Embryonic facial prominence (tissue), 1 donor: Measurements from ENCODE around the gene NAA35.
"Not testable (repeated sequence)": the region's sequence is repeated elsewhere in the genome, so short reads cannot be mapped to it uniquely, and the experiment has no call there.

Source experiments
- DNase-seq: peaks from one replicate; pipeline ENCODE4 v3.0.0-alpha.2; 2016; ENCODE audit errors: extremely low spot score

Gene NAA35

GRCh38 chr9:86027767-86028166 is 86.8 kb downstream of the NAA35 start:
- DNase-seq: no peak

- DNase-seq: no peak
These were observed 94.2 kb downstream of the NAA35 start for GRCh38 chr9:86034863-86035734.

GRCh38 chr9:86035827-86036440 is 95.0 kb downstream of the NAA35 start:
- DNase-seq: no peak

- DNase-seq: no peak
These were observed 95.6 kb downstream of the NAA35 start for GRCh38 chr9:86036555-86036954.

DNA sequence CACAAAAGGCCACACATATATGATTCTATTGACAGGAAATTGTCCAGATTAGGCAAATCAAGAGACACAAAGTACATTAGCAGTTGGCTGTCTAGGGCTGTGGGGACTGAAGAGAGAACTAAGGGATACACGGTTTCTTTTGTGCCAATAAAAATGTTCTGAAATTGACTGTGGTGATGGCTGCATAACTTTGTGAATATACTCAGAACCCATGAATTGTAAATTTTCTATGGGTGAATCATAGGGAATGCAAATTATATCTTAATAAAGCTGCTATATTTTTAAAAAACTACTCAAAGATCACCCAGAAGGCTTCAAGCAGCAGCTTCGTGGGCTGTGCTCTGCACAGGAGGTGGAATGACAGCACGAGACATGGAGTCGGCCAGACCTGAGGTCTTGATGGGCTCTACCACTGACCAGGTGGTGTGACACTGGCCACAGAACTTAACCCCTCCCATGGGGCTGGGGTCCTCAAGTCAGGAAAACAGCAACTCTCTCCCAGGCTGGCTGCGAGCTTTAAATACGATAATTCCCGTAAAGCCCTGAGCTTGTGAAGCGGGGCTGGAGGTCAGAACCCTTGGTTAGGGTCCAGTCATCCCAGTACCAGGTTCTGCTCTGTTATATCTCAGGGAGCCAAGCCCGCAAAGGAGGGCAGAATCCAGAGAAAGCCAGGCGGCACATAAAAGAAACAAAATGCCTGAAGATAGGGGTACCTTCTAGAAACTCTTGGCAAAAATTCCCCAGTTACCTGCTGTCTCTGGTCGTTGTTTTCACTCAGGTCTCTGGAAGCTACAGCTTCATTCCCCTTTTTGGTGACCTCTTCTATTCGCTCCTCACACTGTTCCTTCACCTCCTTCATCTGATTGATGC is 99.3 kb downstream of the NAA35 start:
- DNase-seq: no peak

GRCh38 chr9:86040861-86041155 is 99.9 kb downstream of the NAA35 start:
- no peak for DNase-seq

DNA sequence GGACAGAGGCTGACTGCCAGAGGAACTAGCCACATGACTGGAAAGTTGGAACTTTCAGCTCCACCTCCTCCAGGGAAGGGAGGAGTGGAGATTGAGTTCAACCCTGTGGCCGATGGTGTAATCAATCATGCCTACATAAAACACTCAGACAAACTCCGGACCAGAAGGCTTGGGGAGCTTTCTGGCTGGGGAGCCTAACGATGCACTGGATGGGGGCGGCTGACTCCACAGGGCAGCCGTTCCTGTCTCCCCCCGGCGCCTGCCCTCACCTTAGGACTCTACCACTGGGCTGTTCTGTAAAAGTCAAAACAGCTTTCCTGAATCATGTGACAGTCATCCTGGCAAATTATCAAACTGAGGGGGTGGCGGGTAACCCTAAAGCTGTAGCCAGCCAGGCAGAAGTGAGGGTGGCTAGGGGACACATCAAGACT is 100.4 kb downstream of the NAA35 start:
- DNase-seq: no peak

DNA sequence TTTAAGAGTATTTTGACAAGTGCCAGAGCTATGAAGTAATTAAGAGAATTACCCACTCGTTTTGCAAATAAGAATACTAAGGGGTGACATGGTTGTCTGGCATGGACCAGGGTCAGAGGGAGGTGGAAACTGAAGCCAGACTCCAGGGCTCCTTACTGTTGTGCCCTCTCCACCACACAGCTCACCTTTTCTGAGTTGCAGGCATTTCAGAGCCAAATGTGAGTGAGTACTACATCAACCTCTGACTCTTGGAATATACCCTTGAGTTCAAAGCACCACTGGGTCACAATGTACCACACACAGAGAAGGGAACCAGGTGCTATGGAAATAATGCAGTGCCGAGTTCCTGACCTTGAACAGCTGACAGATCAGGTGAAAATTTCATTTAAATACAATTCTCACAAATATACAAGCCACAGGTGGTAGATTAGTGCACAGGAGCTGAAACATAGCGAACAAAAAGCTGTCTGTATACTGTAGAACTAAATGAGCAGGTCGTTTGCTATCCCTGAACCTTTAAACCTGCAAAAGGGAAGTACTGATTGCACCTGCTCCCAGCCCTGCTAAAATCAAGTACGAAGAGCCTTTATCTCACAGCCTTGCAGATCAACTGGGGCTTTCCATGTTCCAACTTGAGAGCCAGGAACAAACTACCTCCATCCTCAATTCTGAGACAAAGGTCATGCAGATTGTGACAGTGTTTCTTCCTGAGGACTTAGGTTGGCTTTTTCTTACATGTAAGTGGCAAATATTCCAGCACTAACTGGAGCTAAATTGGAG is 101.4 kb downstream of the NAA35 start:
- no peak for DNase-seq

DNA sequence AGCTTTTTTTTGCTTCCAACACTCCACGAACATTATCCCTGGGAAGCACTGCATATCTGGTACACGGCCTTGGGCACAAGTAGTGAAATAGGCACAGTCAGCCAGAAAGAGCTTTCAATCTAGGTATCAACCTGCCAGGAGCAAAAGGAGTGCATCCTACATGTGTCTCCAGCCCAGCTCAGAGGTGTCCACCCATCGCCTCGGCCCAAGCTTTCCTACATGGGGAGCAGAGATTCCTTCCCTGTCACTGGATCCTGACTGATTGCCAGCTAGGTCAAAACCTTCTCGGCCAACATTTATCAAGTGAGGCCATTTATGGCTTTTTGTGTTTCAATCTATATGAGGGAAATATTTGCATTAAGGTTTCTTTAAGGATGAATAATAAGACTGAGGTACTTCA is 102.6 kb downstream of the NAA35 start:
- DNase-seq: no peak

DNA sequence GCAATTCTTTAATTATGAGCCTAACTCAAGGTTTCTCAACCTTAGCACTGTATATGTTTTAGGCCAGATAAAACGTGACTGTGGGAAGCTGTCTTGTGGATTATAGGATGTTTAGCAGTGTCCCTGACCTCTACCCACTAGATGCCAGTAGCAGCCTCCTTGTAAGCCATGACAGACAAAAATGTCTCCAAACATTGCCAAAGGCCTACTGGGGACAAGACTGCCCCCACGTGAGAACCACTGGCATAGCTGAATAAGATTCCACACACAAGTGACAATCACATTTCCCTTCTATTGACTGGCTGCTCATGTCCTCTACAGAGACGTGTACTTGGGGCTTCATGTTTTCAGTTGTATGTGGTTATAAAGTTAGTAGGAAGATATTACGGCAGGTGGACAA is 103.1 kb downstream of the NAA35 start:
- DNase-seq: no peak

DNA sequence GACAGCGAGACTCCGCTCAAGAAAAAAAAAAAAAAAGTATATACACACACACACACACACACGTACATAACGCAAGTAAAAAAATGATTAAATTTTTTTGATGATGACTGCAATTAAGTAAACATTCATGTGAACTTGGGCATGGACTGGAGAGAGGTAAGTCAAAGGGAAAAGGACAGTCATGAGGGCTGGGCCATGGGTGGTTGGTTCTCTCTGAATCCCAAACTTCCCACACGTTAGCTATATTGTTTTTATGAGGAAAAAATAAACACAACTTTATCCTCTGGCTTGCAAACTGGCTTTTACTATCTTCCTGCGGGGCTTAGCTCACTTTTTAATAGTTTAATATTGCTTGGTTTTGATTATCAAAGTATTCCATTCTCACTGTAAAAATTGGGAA is 104.7 kb downstream of the NAA35 start:
- DNase-seq: no peak

DNA sequence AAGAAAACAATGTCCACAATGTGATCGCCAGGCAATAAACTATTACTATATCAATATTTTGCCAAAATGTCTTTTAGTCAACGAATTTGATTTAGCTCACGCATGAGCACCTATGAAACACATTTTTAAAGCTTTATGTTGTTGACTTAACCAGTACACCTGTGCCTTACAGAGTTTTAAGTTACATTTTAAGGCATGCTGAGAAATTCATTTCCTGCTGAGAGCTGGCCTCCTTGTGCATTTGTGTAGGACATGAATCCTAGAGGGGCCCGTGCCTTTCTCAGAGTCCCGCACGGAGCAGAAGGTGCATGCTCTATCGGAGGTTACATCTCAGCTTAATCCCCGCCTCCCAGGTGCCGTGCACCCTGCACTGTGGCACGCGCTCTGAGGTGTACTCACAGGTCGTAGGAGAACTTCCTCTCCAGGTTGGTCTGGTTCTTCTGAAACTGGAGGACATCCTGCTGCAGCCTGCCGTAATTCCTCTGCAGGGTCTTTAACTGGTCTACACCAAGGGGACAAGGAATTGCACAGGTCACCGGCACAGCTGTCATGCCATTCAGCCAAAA is 105.2 kb downstream of the NAA35 start:
- no peak for DNase-seq

DNA sequence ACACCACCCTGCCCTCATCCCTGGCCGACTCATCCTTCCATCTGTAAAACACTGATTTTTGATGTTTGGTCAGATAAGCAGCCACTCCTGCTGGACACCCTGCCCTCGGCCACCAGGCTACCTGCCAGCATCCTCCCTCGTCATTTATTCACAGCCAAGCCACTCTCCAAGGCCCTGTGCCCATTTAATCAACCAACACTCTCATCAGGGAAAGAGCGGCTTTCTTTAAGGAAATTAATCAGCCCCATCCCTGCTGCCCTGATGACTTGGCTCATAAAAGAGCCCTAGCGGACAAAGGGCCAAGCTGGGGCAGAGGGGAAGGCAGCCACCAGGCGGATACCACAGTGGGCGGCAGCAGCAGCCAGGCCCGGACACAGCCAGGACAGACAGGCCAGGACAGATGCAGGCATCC is 106.0 kb downstream of the NAA35 start:
- DNase-seq: no peak

GRCh38 chr9:86047361-86047760 is 106.4 kb downstream of the NAA35 start:
- no peak for DNase-seq

DNA sequence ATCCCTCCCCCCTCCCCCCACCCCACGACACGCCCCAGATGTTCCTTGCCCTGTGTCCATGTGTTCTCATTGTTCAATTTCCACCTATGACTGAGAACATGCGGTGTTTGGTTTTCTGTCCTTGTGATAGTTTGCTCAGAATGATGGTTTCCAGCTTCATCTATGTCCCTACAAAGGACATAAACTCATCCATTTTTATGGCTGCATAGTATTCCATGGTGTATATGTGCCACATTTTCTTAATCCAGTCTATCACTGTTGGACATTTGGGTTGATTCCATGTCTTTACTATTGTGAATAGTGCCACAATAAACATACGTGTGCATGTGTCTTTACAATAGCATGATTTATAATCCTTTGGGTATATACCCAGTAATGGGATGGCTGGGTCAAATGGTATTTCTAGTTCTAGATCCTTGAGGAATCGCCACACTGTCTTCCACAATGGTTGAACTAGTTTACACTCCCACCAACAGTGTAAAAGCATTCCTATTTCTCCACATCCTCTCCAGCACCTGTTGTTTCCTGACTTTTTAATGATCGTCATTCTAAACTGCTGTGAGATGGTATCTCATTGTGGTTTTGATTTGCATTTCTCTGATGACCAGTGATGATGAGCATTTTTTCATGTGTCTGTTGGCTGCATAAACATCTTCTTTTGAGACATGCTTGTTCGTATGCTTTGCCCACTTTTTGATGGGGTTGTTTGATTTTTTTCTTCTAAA is 107.2 kb downstream of the NAA35 start:
- not testable (repeated sequence) for DNase-seq

DNA sequence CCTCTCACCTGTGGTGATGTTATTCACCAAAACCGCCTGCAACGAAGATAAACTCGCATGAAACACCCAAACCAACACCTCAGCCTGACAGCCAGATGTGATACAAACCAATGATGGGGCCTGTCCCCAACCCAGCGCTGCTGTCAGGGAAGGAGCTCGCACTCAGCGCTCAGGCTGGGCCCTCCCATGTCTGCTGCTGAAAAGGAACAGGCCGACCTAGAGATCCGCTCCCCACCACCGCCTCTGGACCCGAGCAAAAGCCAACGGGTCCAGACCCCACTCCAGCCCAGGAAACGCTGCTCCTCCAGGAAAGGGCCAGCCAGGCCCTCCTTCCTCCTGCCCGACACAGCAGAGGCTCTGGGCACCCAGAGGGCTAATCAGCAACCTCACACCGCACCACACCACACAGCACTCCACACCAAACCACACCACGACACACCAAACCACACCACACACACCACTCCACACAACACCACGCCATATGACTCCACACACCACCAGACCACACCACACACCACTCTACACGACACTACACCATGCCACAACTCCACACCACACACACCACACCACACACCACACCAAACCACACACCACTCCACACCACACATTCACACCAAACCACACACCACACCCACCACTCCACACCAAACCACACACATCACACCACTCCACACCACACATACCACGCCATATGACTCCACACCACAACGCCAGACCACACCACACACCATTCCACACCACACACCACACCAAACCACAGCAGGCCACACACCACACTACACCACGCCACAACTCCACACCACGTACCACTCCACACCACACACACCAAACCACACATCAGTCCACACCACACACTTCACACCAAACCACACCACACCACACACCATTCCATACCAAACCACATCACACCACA is 111.9 kb downstream of the NAA35 start:
- no peak for DNase-seq

DNA sequence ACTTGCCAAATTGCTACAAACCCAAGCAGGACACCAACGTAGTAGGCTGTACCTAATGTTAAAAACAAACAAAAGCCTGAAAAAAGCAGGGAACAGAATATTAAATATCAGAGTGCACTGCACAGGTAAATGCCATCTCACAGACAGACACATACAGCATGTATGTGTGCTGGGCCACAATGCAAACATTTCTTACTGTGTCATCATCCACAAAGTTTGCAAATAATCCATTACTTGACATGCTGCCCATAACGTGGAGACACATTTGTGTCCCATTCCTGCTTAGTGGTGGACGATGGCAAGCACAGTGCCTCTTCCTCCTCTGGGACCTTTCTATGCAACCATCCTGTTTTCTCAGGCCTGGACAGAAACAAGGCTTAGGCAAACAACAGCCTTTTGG is 113.7 kb downstream of the NAA35 start:
- no peak for DNase-seq

- DNase-seq: no peak
These were observed 116.5 kb downstream of the NAA35 start for GRCh38 chr9:86057491-86057890.

DNA sequence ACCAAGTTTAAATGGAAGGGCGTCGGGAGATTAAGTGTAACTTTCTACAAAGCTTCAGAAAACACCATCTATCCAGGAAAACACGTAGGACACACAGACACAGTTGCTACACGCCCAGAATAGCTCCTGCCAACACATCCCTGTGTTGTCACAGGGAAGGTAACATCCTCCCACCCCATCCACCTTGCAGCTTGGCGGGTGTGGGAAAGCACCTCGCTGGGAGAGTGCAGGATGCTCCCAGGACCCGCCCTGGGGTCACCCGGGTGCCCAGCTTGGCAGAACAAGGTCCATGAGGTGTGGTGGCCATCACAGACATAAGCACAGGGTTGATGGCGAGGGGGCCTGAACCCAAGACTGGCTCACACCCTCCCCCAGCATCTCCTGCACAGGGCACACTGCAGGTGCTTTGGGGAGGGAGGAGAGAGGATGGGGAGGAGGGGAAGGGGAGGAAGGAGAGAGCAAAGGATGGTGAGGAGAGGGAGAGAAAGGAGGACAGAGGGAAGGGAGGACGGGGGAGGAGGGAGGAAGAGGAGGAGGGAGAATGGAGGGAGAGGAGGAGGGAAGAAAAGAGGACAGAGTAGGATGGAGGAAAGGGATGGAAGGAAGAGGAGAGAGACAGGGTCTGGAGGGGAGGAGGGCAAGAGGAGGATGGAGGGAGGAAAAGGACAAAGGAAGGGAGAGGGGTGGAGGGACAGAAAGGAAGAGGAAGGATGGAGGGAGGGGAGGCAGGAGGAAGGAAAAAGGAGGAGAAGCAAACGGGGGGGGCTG is 121.2 kb downstream of the NAA35 start:
- no peak for DNase-seq
